Trophoblast cell (in vitro differentiated cells and primary cell): Measurements from ENCODE around the gene GNPAT.
A peak's percentile ranks its signal among the peaks of the same experiment; 100 is the strongest.

Experiments used
- DNase-seq, 2 donors: peaks; one replicate each; pipeline ENCODE4 v3.0.0-alpha.2; 2016
- H2AFZ ChIP-seq: 2 replicates; pipeline ENCODE4 v1.6.1; 2013; ENCODE audit warnings: low read length, moderate library complexity, mild to moderate bottlenecking; ENCODE audit not compliant: insufficient read depth, poor library complexity
- H2AK5ac ChIP-seq: 2 replicates; pipeline ENCODE4 v1.6.1; 2013; ENCODE audit warnings: mild to moderate bottlenecking, low read length
- H2BK120ac ChIP-seq: 2 replicates; pipeline ENCODE4 v1.6.1; 2013; ENCODE audit warnings: low read length, mild to moderate bottlenecking, moderate library complexity; ENCODE audit not compliant: insufficient read depth, poor library complexity
- H2BK12ac ChIP-seq: 2 replicates; pipeline ENCODE4 v1.6.1; 2013; ENCODE audit warnings: mild to moderate bottlenecking, low read length, moderate library complexity
- H2BK5ac ChIP-seq: 2 replicates; pipeline ENCODE4 v1.6.1; 2013; ENCODE audit warnings: low read length, low read depth, moderate library complexity, mild to moderate bottlenecking; ENCODE audit not compliant: poor library complexity
- H3K14ac ChIP-seq: 2 replicates; pipeline ENCODE4 v1.6.1; 2013; ENCODE audit warnings: mild to moderate bottlenecking, low read length
- H3K18ac ChIP-seq: 2 replicates; pipeline ENCODE4 v1.6.1; 2013; ENCODE audit warnings: mild to moderate bottlenecking, low read length
- H3K23ac ChIP-seq: 2 replicates; pipeline ENCODE4 v1.6.1; 2013; ENCODE audit warnings: low read length
- H3K27ac ChIP-seq: 2 replicates; pipeline ENCODE4 v1.5.1; 2013; ENCODE audit warnings: low read depth, mild to moderate bottlenecking, inconsistent platforms, low read length, moderate library complexity
- H3K27me3 ChIP-seq: 2 replicates; pipeline ENCODE4 v1.6.1; 2013; ENCODE audit warnings: inconsistent platforms, mild to moderate bottlenecking, low read length, moderate library complexity; ENCODE audit not compliant: insufficient read depth
- H3K36me3 ChIP-seq, 2 experiments: 1 replicate in 1 of 2; 2 replicates in 1 of 2; pipeline ENCODE4 v1.6.1; 2013; ENCODE audit warnings: low read length in 2 of 2, mild to moderate bottlenecking in 2 of 2, moderate library complexity in 1 of 2; ENCODE audit not compliant: insufficient read depth in 2 of 2, control insufficient read depth in 1 of 2
- H3K4ac ChIP-seq: 2 replicates; pipeline ENCODE4 v1.6.1; 2013; ENCODE audit warnings: low read depth, mild to moderate bottlenecking, low read length, moderate library complexity
- H3K4me1 ChIP-seq, 2 experiments: 1 replicate in 1 of 2; 2 replicates in 1 of 2; pipeline ENCODE4 v1.6.1; 2013; ENCODE audit warnings: low read length in 2 of 2, mild to moderate bottlenecking in 2 of 2, moderate library complexity in 1 of 2; ENCODE audit not compliant: insufficient read depth in 2 of 2, control insufficient read depth in 1 of 2
- H3K4me2 ChIP-seq: 2 replicates; pipeline ENCODE4 v1.6.1; 2013; ENCODE audit warnings: inconsistent platforms, mild to moderate bottlenecking, low read length, moderate library complexity
- H3K4me3 ChIP-seq: 2 replicates; pipeline ENCODE4 v1.5.1; 2013; ENCODE audit warnings: mild to moderate bottlenecking, low read depth, low read length, inconsistent platforms
- H3K79me1 ChIP-seq: one replicate; pipeline ENCODE4 v1.6.1; 2013; ENCODE audit warnings: low read length
- H3K79me2 ChIP-seq: 2 replicates; pipeline ENCODE4 v1.6.1; 2013; ENCODE audit warnings: low read length, mild to moderate bottlenecking; ENCODE audit not compliant: control insufficient read depth, insufficient read depth, poor library complexity
- H3K9ac ChIP-seq: 2 replicates; pipeline ENCODE4 v1.6.1; 2013; ENCODE audit warnings: mild to moderate bottlenecking, low read length
- H3K9me3 ChIP-seq: 2 replicates; pipeline ENCODE4 v1.6.1; 2013; ENCODE audit warnings: low read depth, mild to moderate bottlenecking, control low read depth, inconsistent platforms, low read length; ENCODE audit not compliant: insufficient read depth
- H4K12ac ChIP-seq: 2 replicates; pipeline ENCODE4 v1.6.1; 2013; ENCODE audit warnings: low read depth, mild to moderate bottlenecking, low read length, moderate library complexity
- H4K8ac ChIP-seq: 2 replicates; pipeline ENCODE4 v1.6.1; 2013; ENCODE audit warnings: low read depth, mild to moderate bottlenecking, low read length, moderate library complexity
- H4K91ac ChIP-seq: one replicate; pipeline ENCODE4 v1.6.1; 2013; ENCODE audit warnings: low read depth, mild to moderate bottlenecking, low read length, moderate library complexity
- WGBS: extraction: QIAGEN DNeasy Blood & Tissue Kit; methylation state at CpG from one replicate; pipeline ENCODE4 v1.1.7; 2013; ENCODE audit warnings: missing lambda C conversion rate; ENCODE audit not compliant: insufficient read length, insufficient coverage; ENCODE audit errors: extremely low coverage; 5-methylcytosine and 5-hydroxymethylcytosine counted together

GNPAT gene

GRCh38 chr1:231200388-231201031, 40.5 kb upstream of the GNPAT start:
- DNase-seq = peak in 1 of 2 donors; percentile 46
- no peak overlapping the region for H3K27ac ChIP-seq
- no peaks in the 10 kb centered on the region for H3K4me1 ChIP-seq
- H4K8ac ChIP-seq = no peak overlapping the region
- no peak overlapping the region for H3K4me2 ChIP-seq
- no peak overlapping the region for H2BK5ac ChIP-seq
- no peaks in the 10 kb centered on the region for H3K79me2 ChIP-seq
- H3K23ac ChIP-seq = no peak overlapping the region
- no peaks in the 10 kb centered on the region for H3K79me1 ChIP-seq
- H4K91ac ChIP-seq = no peak overlapping the region
- H2BK120ac ChIP-seq = no peak overlapping the region
- H2AFZ ChIP-seq = no peak overlapping the region
- no peak overlapping the region for H2AK5ac ChIP-seq
- H3K9me3 ChIP-seq = peaks cover 1% of the 10 kb centered on the region
- H3K4me3 ChIP-seq = no peak overlapping the region
- no peak overlapping the region for H2BK12ac ChIP-seq
- peaks cover 2% of the 10 kb centered on the region for H3K27me3 ChIP-seq
- H3K18ac ChIP-seq = no peak overlapping the region
- H3K14ac ChIP-seq = no peak overlapping the region
- no CpG with 5 or more reads among the region's 8 CpGs for WGBS
- H3K4ac ChIP-seq = no peak overlapping the region
- H4K12ac ChIP-seq = no peak overlapping the region
- no peak overlapping the region for H3K9ac ChIP-seq
- no peaks in the 10 kb centered on the region for H3K36me3 ChIP-seq

DNA sequence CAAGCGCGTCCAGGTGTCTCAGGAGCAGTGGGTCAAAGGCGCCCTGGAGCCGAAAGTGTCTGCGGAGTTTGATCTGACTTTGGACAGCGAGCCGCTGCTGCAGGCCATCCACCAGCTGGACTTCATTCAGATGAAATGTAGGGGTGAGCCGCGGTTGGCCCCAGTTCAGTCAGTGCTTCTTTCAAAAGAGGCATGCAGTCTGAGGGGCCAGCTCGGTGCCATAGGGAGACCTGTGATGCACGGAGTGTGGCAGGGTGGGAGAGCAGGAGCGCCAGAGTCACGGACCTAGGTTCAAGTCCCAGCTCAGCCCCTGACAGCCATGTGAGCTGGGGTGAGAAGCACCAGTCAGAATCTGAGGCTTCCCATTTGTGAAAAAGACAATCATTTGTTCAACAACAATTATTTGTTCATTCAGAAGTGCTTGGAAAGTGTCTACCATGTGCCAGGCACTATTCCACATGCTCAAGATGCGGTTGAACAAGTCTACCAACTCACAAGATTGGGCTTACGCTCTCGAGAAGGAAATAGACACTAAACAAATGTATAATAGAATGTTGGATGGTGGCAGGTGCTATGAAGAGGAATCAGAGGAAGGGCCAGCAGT, 39.5 kb upstream of the GNPAT start:
- Histone ChIP-seq H4K12ac (no peak overlapping the region), H3K4me1 (no peaks in the 10 kb centered on the region), H3K18ac (no peak overlapping the region), H4K91ac (no peak overlapping the region), H4K8ac (no peak overlapping the region), H2BK120ac (no peak overlapping the region), H3K79me1 (no peaks in the 10 kb centered on the region), H3K23ac (no peak overlapping the region), H3K36me3 (no peaks in the 10 kb centered on the region), H3K79me2 (no peaks in the 10 kb centered on the region), H2AFZ (no peak overlapping the region), H3K9ac (no peak overlapping the region), H3K27me3 (peaks cover 2% of the 10 kb centered on the region), H3K4me2 (no peak overlapping the region), H3K27ac (no peak overlapping the region), H3K4me3 (no peak overlapping the region), H2BK12ac (no peak overlapping the region), H3K14ac (no peak overlapping the region), H3K9me3 (peaks cover 1% of the 10 kb centered on the region), H2AK5ac (no peak overlapping the region), H3K4ac (no peak overlapping the region), H2BK5ac (no peak overlapping the region)
- DNase-seq = no peak
- no CpG with 5 or more reads among the region's 16 CpGs for WGBS

- Histone ChIP-seq H3K4me1 (no peaks in the 10 kb centered on the region), H4K8ac (no peak overlapping the region), H3K36me3 (no peaks in the 10 kb centered on the region), H3K4me2 (no peak overlapping the region), H3K4ac (no peak overlapping the region), H2AFZ (no peak overlapping the region), H3K23ac (no peak overlapping the region), H3K18ac (no peak overlapping the region), H3K14ac (no peak overlapping the region), H2BK5ac (no peak overlapping the region), H3K4me3 (no peak overlapping the region), H3K9me3 (peaks cover 1% of the 10 kb centered on the region), H3K27ac (no peak overlapping the region), H3K79me2 (no peaks in the 10 kb centered on the region), H2BK12ac (no peak overlapping the region), H2AK5ac (no peak overlapping the region), H2BK120ac (no peak overlapping the region), H3K27me3 (peaks cover 2% of the 10 kb centered on the region), H4K12ac (no peak overlapping the region), H3K79me1 (no peaks in the 10 kb centered on the region), H3K9ac (no peak overlapping the region), H4K91ac (no peak overlapping the region)
- 100% methylated on average over 1 of the region's 5 CpGs for WGBS
- DNase-seq = no peak
These were observed 38.9 kb upstream of the GNPAT start for GRCh38 chr1:231201979-231202633.

DNA sequence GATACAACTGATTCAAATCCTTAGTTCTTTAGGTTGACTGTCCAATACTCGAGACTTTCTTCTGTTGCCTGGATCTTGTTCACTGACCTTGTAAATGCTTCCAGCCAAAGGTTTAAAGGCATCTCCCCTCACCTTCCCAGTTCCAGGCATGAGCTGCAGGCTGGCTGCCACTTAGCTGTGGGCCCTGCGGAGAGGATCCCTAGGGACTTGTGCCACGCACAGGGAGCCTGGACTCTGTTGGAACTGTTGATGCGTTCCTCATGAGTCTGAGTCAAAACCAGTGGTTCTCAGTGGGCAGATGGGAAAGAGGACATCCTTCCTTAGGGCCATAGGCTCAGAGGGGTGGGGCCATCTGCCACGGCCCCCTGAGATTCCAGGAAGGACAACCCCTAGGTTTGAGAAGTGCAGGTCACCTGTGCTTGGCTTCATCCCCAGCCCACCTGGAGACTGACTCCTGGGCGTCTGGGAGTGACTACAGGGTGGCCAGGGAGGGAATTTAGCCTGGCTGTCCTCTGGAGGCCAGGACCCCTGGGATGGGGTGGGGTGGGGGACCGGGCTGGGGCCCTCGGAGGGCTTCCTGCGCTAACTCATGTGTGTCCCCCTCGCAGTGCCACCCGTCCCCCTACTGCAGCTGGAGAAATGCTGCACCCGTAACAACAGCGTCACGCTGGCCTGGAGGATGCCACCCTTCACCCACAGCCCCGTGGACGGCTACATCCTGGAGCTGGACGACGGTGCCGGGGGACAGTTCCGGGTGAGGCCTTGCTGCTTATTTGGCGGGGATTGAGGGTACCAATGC, 37.6 kb upstream of the GNPAT start:
- Histone ChIP-seq H2BK12ac (no peak overlapping the region), H3K18ac (no peak overlapping the region), H2AK5ac (no peak overlapping the region), H3K36me3 (no peaks in the 10 kb centered on the region), H4K12ac (no peak overlapping the region), H3K9ac (no peak overlapping the region), H4K8ac (no peak overlapping the region), H2BK120ac (no peak overlapping the region), H3K27ac (no peak overlapping the region), H3K4me1 (no peaks in the 10 kb centered on the region), H2AFZ (no peak overlapping the region), H3K27me3 (peaks cover 2% of the 10 kb centered on the region), H3K79me2 (no peaks in the 10 kb centered on the region), H2BK5ac (no peak overlapping the region), H3K79me1 (no peaks in the 10 kb centered on the region), H3K14ac (no peak overlapping the region), H3K4me3 (no peak overlapping the region), H3K23ac (no peak overlapping the region), H3K4ac (no peak overlapping the region), H3K4me2 (no peak overlapping the region), H4K91ac (no peak overlapping the region), H3K9me3 (peaks cover 1% of the 10 kb centered on the region)
- WGBS = no CpG with 5 or more reads among the region's 21 CpGs
- DNase-seq = no peak
